CD1c-positive myeloid dendritic cell (primary cell): Measurements from ENCODE around the gene LIFR.

Experiments used
- DNase-seq: peaks from one replicate; pipeline ENCODE4 v3.0.0-alpha.2; 2016; ENCODE audit errors: extremely low spot score

LIFR gene

GRCh38 chr5:38551030-38552017, 5.1 kb downstream of the LIFR start:
- DNase-seq, result no peak

GRCh38 chr5:38548064-38548759, 8.2 kb downstream of the LIFR start:
- no peak for DNase-seq

- DNase-seq, result no peak
Measured at GRCh38 chr5:38547257-38547656, 9.2 kb downstream of the LIFR start.

GRCh38 chr5:38546691-38547146, 9.7 kb downstream of the LIFR start:
- no peak for DNase-seq

GRCh38 chr5:38543886-38544285, 12.6 kb downstream of the LIFR start:
- DNase-seq, result no peak

GRCh38 chr5:38543074-38543473, 13.4 kb downstream of the LIFR start:
- DNase-seq, result no peak

- no peak for DNase-seq
Measured at GRCh38 chr5:38541174-38541725, 15.2 kb downstream of the LIFR start.

GRCh38 chr5:38540314-38540713, 16.1 kb downstream of the LIFR start:
- DNase-seq, result no peak

GRCh38 chr5:38538161-38538560, 18.3 kb downstream of the LIFR start:
- no peak for DNase-seq

DNA sequence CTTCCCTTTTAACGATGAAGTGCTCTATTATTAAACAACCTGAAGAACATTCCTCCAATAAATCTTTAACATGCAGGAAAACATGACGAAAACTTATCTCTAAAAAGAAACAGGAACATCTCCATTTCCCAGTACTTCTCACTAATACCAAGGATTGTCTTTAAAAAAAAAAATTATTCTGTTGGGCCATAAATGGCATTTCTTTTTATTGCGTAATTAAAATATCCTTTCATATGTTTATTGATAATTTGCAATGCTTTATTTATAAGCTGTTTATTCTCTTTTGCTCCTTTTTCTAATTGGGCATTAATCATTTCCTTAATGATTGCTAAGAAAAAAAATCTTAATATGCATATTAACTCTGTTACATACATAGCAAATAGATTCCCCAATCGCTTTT, 18.9 kb downstream of the LIFR start:
- DNase-seq, result no peak

- no peak for DNase-seq
Measured at GRCh38 chr5:38536968-38537367, 19.5 kb downstream of the LIFR start.

DNA sequence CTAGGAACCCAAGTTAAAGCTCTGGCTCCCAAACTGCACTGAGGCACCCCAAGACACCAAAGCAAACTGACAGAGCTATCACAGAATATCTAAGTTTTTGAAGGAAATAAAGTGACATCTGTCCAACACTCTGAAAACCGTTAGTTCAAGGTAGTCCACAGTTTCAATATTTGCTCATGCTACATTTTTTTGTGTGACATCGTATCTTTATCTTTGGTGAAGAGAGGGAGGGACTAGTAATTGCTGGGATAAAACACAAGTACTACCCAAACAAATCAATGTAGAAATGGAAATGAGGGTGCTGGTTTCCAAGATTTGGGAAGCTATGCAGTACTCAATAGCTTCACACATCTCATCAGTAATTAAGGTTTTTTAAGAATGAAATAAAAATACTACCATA, 20.6 kb downstream of the LIFR start:
- no peak for DNase-seq

GRCh38 chr5:38535248-38535750, 21.1 kb downstream of the LIFR start:
- DNase-seq, result no peak

- DNase-seq, result no peak
Measured at GRCh38 chr5:38534156-38534453, 22.3 kb downstream of the LIFR start.

- DNase-seq, result no peak
Measured at GRCh38 chr5:38533286-38534155, 22.9 kb downstream of the LIFR start.

DNA sequence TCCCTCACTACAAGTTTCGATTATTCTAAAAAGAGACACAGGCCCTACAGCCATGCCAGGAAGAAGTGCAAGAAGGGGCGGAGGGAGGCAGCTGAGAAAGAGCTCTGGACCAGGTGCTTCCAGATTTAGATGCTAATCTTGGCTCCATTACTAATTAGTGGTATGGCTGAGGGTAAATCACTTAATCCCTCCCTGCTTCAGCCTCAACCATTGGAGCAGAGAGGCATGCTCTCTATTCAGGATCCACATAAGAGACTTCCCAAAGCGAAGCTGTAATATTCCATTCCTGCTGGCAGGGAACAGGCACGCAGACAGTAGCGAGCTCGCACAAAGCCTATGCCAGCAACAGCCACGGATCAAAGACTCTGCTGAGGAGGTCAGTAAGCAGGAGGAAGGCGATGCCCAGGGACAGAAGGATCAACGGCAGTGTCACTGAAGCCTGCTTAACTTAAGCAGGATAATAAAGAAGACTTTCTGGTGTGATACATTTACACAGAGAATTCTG, 24.2 kb downstream of the LIFR start:
- no peak for DNase-seq

GRCh38 chr5:38531518-38531917, 24.9 kb downstream of the LIFR start:
- DNase-seq, result no peak

- no peak for DNase-seq
Measured at GRCh38 chr5:38529955-38530646, 26.3 kb downstream of the LIFR start.

DNA sequence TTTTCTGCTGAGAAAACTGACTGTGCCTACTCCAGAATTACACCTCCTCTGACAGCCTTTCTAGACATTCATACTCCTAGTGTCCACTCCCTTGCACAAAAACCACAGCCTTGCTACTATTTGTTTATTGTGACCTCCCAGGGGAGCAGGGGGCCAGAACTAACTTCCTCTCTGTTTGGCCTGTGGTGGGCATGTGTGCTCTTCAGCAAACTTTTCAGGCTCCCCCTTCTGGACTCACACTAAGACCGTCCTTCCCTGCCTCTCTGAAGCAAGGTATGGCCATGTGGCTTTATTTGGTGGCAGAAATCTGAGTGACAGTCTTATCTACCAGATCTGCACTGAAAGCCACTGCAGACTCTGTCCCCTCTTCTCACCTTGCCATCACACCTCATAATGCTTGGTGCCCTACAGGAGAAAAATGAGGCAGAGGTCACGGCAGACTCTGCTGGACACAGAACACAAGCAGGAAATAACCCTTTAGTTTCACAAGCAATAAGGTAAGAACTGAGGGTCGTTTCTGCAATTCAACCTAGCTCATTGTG, 28.2 kb downstream of the LIFR start:
- DNase-seq, result no peak

GRCh38 chr5:38527475-38527874, 29.0 kb downstream of the LIFR start:
- DNase-seq, result peak; percentile 20
